Neural crest cell (in vitro differentiated cells): ENCODE data around the gene NSUN3. TPM values are rescaled to one million over a fixed set of nuclear protein-coding genes. Genes with fewer than 3 reads are reported as not detected.

Experiments used
- DNase-seq: peaks from one replicate; pipeline ENCODE4 v3.0.0; 2021; ENCODE audit warnings: low read depth, mixed read lengths, low spot score
- H3K27ac Mint-ChIP-seq: one replicate; pipeline ENCODE4 v1.8.0; 2021; ENCODE audit warnings: mild to moderate bottlenecking, mixed read lengths; ENCODE audit not compliant: unreplicated experiment
- H3K27me3 Mint-ChIP-seq: 2 replicates; pipeline ENCODE4 v1.8.0; 2021; ENCODE audit warnings: low read depth, mild to moderate bottlenecking, mixed read lengths
- H3K36me3 Mint-ChIP-seq: 2 replicates; pipeline ENCODE4 v1.8.0; 2021; ENCODE audit warnings: low read depth, mild to moderate bottlenecking, mixed read lengths
- H3K4me1 Mint-ChIP-seq: 2 replicates; pipeline ENCODE4 v1.8.0; 2021; ENCODE audit warnings: mixed read lengths
- H3K4me3 Mint-ChIP-seq: one replicate; pipeline ENCODE4 v1.8.0; 2021; ENCODE audit warnings: mild to moderate bottlenecking, mixed read lengths
- H3K9me3 Mint-ChIP-seq: 2 replicates; pipeline ENCODE4 v1.8.0; 2021; ENCODE audit warnings: mixed read lengths
- CTCF ChIP-seq: fragments of 200-600 bp; sonication (generic); conservative IDR thresholded peaks from 2 replicates; pipeline ENCODE4 v1.5.0; 2021; ENCODE audit warnings: antibody characterized with exemption, mild to moderate bottlenecking
- total RNA-seq: library from RNA; stranded (reverse); gene quantifications from 2 replicates; pipeline ENCODE4 v1.2.1, GENCODE V29; 2021

Gene NSUN3
- total RNA-seq, 1 donor from 2014 or later = 13.0 TPM

DNA sequence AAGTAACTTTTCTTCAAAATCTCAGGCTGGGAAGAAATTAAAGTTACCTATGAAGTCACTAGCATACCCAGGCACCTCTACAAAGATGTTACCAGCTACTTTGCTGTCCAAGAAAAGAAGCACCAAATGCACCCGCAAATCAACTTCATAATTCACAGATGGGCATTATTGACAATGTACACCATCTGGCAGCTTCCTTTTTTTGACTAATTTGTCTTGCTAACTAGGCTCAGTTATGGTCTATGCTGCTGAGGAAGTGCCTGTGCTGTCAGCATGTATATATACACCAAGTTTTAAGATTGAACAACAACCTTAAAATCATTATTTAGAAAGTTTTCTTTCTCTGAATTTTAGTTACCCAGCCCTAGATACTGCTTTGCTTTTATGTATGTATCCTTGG is 93.8 kb downstream of the NSUN3 start:
- no peaks in the 10 kb centered on the region for H3K9me3 Mint-ChIP-seq
- no peaks in the 10 kb centered on the region for H3K4me1 Mint-ChIP-seq
- DNase-seq = no peak
- no peak overlapping the region for H3K4me3 Mint-ChIP-seq
- TF ChIP-seq CTCF = no peak
- no peaks in the 10 kb centered on the region for H3K36me3 Mint-ChIP-seq
- H3K27ac Mint-ChIP-seq = no peak overlapping the region
- no peaks in the 10 kb centered on the region for H3K27me3 Mint-ChIP-seq

- no peak for DNase-seq
- Mint-ChIP-seq H3K4me1 (no peaks in the 10 kb centered on the region), H3K4me3 (no peak overlapping the region), H3K36me3 (no peaks in the 10 kb centered on the region), H3K27me3 (no peaks in the 10 kb centered on the region), H3K9me3 (no peaks in the 10 kb centered on the region), H3K27ac (no peak overlapping the region)
- TF ChIP-seq CTCF = no peak
Measured at GRCh38 chr3:94158512-94158911, 95.7 kb downstream of the NSUN3 start.

DNA sequence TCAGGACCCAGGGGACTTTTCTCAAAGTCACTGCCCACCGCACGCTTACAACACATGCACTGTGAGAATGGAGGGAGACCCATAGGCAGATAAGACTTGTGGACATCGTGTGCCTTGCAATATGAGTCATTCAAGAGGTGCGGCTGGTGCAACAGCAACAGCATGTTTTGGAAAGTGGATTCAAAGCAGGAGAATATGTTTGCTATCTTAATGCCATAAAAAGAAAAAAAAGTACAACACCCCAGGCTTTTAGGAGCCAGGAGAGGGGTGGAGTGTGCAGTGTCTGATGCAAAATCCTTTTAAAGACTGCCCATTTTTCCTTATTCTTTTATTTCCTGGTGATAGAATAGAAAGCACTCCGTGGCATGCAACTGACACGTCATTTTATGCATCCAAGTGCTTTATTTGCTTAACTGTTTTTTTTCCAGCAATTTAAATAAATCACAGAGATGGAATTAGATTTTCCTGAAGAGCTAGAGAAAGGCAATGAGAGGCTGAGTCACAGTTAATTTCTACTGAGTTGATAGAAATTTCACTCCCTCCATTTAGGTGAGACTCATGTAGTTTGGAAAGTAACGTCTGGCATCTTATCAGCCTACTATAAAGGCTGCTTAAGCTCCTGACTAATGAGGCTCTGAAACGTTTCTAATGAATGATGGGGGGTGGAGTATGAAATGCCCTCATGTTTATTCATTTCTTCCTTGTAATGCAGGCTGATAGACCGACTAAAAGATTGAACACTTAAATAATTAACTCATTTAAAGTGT is 96.4 kb downstream of the NSUN3 start:
- Mint-ChIP-seq H3K4me1 (no peaks in the 10 kb centered on the region), H3K9me3 (no peaks in the 10 kb centered on the region), H3K36me3 (no peaks in the 10 kb centered on the region), H3K27me3 (no peaks in the 10 kb centered on the region), H3K4me3 (no peak overlapping the region), H3K27ac (no peak overlapping the region)
- no peak for TF ChIP-seq CTCF
- no peak for DNase-seq

- Mint-ChIP-seq H3K4me1 (no peaks in the 10 kb centered on the region), H3K9me3 (no peaks in the 10 kb centered on the region), H3K27ac (no peak overlapping the region)
Measured at GRCh38 chr3:94162700-94163099, 99.8 kb downstream of the NSUN3 start.

DNA sequence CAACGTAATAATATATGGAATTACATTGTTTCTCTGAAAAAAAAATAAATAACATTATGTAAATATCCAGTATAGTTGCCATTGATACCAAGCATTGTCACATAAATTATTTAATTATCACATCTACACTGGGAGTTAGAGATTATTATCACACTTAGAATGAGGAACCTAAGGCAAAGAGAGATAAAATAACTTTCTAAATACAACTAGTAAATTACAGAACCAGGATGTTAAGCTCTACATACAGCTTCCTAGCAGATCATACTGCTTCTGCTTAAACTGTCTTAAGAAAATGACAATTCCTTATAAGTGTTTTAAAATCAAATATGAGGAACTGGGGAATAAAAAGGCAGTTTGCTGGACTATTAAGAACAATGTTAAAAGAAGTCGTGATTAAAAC is 104.5 kb downstream of the NSUN3 start:
- no peak overlapping the region for H3K27ac Mint-ChIP-seq
- no peak overlapping the region for H3K4me3 Mint-ChIP-seq
- DNase-seq = no peak
- no peak for TF ChIP-seq CTCF
- H3K27me3 Mint-ChIP-seq = no peaks in the 10 kb centered on the region
- no peaks in the 10 kb centered on the region for H3K36me3 Mint-ChIP-seq
- no peaks in the 10 kb centered on the region for H3K9me3 Mint-ChIP-seq
- no peaks in the 10 kb centered on the region for H3K4me1 Mint-ChIP-seq

More at GRCh38 chr3:94162700-94163099, 99.8 kb downstream of the NSUN3 start:
- Mint-ChIP-seq H3K27me3 (no peaks in the 10 kb centered on the region), H3K36me3 (no peaks in the 10 kb centered on the region), H3K4me3 (no peak overlapping the region)
- no peak for TF ChIP-seq CTCF
- no peak for DNase-seq
